HG03457 (cell line): ENCODE measurements around the gene DMC1.

Source experiments
- ATAC-seq: cut with Tn5 transposase; IDR thresholded peaks from one replicate; pipeline ENCODE4 v1.9.1; 2021; ENCODE audit warnings: moderate number of reproducible peaks; ENCODE audit not compliant: unreplicated experiment

The DMC1 gene

DNA sequence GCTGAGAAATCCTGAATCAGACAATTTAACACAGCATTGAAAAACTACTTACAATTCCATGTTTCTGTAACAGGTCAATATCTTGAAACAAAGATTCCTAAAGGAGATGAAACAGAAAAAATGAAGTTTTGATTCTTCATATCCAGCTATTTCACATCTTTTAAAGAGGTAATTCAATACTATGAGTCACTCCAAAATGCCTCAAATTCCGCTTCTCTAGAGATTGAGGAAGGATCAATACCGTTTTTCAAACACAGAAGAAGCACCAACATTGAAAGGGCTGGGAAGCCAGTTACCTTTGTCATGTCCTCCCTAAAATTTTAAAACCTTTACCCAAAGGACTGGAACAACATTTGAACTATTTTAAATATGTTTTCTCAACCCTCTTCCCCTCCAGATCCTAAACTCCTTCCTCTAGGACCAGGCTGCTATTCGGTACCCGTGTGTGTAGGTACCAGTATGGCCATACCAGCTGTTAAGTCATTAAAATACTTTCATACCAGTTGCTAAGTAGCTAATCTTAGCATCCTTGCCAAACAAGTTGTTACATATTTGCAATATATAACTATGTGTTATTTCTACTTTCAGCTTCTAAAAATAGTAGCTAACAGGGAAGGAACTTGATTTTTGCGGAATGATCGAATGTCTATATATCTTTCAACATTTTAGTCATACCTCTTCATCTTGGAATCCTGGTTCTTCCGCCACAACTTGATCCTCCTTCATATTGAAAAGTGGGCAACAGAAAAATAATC, 2.3 kb downstream of the DMC1 start:
- no peak for ATAC-seq

DNA sequence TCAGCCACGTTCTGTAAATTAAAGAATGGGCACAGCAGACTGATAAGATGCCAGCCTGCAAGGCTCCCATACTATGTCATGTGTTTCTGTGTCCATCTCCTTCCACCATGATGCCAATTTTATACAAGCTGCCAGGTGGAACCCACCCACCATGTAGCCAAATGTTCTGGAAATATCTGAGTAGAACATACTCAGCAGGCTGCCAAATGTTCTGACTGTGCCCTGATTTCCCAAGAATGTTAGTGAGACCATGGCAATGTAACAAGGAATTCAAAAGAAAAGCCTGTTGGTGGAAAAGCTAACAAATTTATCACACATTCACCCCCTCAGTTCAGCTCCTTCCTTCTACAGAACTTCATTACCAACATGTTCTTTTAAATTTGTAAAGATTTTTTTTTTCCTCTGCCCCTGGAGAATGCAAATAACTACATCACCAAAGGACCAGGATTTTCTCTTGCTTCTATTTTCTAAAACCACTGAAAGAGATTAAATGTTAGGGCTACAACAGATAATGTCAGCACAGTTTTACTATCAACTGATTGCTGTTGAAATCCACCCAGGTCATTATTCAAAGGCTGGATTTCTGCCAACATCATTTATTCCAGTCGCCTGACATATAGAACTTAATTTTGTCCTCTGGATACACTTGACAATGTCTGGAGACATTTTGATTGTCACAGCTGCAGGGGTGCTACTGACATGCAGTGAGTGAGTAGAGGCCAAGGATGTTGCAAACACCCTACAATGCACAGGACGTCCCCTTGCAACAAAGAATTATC, 3.1 kb downstream of the DMC1 start:
- no peak for ATAC-seq

DNA sequence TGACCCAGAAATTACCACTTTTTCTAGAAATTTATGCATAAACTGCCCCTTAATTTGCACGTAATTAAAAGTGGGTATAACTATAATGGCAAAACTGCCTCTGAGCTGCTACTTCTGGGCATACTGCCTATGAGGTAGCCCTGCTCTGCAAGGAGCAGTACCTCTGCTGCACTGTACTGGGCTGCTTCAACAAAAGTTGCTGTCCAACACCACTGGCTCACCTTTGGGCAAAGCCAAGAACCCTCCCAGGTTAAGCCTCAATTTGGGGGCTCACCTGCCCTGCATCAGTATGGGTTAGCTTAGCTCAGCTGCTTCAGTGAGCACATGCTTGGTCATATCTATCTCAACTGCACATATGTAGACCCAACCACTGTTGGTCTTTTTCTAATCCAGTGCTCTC, 4.5 kb downstream of the DMC1 start:
- ATAC-seq, result no peak

DNA sequence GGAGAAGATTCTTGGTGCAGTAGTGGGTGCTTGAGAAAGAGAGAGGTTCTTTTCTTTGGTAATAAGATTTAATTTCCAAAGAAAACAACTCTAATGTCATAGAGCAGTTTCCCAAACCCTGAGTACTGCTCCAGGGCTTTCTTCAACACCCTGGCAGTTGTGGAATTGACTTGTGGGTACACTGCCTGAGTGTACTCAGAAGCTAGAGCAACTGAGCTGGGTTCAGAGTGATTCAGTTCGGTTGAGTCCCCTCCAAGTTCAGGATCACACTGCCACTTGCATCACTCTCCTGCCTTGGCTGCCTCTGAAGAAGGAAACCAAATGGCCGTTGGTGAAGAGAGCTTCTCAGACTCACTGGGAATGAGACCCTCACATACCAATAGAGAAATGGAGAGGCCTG, 5.3 kb downstream of the DMC1 start:
- ATAC-seq, result no peak

DNA sequence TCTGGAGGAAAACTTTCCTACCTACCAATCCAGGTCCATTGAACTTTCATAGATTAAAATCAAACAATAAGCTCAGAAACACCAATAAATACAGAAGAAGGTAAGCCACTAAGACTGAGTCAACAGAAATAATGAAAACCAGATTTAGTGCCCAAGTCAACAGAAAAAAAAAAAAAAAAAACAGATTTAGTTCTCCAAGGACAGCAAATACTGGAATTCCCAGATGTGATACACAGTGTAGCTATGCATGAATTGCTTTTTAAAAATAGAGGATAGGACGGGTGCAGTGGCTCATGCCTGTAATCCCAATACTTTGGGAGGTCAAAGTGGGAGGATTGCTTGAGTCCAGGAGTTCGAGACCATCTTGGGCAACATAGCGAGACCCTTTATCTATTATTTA, 15.7 kb downstream of the DMC1 start:
- no peak for ATAC-seq

DNA sequence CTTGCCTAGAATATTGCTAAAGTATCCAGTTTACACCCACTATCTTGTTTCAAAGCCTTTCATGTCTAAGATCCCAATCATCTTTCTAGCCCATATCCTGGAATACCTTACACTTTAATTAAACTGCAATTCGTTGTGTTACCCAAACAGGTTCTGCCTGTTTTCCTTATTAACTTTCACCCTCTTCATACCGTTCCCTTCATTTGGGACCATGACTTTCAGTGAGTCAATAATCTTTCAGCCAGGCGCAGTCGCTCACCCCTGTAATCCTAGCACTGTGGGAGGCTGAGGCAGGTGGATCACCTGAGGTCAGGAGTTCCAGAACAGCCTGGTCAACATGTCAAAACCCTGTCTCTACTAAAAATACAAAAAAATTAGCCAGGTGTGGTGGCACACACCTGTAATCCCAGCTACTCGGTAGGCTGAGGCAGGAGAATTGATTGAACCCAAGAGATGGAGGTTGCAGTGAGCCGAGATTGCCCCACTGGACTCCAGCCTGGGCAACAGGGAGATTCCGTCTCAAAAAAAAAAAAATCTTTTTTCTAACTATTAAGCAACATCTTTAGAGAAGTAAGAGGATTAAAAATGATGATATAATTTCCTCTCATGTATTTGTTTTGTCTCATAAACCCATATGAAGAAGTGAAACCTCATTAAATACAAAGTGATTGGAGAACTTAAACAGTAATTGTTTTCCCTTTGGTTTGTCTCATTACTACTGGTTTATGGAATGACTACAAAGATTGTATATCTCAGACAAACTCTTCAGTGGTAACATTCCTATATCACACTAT, 20.7 kb downstream of the DMC1 start:
- no peak for ATAC-seq

DNA sequence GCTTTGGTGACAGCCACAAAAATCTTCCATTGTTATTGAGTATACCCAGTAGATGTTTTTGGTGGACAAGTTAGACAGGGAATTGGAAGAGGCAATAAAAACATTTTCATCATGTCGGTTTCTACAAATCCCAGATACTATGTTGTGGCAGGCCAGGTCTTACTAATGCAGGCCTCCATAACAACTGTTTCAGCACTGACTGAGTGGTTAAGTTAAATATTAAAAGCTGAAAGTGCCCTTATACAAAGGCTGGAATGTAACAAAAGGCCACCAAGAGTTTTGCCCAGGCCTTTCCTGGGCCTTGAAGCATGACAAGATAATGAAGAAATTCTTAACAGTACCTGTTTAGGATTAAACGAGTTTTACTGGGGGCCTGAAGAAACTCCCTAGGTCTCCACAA, 29.3 kb downstream of the DMC1 start:
- no peak for ATAC-seq

DNA sequence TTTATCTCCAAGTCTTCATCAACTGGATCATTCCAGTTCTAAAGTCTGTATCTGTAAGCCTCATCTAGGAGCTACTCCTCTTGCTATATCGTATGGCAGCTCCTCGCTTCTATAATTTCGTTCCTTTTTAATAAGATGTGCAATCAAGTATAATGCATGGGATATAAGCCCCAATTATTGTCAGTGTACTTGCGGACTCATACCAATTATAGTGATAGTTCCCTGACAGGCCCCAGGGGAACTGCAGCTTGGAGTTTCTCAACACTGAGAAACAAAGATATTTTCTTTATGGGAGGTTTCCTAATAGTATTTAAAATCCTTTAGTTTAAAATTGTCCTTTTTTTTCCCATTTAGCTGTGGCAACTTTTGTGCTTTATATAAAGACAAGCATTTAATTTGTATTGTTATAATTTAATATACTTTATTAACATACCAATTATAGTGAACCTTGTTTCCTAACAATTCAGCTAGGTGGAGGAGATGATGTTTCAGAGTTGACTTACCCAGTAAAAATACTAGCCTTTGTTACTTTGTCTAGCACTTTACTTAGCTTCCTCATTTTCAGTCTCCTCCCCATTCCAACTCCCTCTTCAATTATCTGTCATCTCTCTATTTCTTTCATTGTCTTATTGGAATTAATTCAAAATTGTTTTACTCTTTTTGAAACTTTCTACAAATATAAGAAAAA, 38.6 kb downstream of the DMC1 start:
- ATAC-seq, result no peak

DNA sequence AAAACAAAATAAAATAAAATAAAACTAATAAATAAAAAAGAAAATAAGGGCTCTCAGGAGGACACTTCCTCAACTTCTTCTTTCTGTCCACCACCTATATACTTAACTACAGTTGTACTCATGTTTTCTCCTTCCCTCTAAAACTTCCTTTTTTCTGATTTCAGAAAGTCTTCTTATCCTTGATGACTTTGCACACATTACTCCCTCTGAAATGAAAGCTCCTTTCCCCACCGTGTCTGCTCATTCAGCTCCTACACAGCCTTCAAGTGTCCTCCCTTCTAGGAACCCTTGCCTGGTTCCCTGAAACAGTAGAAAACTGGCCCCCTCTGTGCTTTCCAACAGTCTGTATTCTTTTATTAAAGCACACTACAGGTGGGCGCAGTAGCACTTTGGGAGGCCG, 45.6 kb downstream of the DMC1 start:
- ATAC-seq, result no peak

DNA sequence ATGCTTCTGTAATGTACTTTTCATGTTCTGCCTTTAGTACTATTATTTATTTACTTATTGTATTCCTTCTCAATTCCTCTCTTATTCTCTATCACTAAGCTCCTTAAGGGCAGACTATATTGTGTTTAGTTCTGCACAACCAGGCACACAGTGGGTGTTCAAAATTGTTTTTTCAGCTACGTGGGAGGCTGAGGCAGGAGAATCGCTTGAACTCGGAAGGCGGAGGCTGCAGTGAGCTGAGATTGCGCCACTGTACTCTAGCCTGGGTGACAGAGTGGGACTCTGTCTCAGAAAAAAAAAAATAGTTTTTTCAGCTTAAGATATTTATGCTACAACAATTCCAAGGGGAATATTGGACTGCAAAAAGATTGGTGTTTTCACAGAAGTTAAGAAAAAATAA, 46.5 kb downstream of the DMC1 start:
- ATAC-seq, result no peak

DNA sequence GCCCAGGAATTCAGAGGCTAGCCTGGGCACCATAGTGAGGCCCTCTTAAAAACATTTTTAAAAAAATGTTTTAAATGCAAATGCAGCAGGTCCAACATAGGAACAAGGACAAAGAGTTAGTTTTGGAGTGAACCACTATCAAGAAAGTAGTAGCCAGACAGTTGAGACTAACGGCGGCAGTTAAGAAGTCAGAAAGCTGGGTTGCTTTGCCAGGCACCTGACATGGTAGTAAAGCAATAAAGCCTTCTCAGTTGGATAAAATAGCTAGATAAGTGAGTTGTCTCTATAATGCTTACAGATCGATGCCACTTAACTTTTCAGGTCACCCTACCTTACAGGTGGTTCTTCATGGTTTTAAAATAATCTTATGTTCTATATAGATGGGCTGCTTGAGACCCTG, 47.0 kb downstream of the DMC1 start:
- no peak for ATAC-seq

DNA sequence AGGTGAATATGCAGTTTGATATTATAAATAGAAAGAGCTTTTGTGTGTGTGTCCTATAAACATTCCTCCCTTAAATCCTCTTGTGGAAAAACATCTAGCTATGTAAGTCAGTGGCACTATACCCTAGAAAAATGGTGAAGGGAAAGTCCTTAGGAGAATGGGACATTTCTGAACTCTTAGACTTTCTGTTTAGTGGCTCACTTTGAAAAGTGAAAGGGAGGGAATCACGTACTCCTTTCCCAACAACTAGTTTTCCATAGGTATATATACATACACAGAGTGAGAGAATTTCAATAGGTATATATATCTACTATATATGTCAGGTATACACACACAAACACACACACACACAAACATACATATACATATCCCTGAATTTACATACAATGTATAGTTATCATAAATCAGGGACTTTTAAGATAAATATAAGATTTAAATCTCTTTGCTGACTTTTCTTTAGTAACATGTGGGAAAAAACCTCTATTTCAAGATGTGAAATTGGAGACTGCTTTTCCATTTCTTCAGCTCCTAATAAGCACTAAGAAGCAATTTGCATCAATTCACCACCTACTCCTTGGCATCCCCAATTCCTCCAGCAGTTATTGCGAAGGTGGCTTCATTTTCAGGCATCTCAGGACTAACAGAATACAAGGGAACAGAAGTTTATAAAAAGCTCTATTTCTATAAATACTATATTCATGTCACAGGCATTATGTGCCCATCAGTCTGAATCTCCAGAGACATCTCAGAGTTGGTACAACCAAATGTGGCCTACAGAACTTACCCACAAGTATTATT, 50.3 kb downstream of the DMC1 start:
- ATAC-seq, result no peak

DNA sequence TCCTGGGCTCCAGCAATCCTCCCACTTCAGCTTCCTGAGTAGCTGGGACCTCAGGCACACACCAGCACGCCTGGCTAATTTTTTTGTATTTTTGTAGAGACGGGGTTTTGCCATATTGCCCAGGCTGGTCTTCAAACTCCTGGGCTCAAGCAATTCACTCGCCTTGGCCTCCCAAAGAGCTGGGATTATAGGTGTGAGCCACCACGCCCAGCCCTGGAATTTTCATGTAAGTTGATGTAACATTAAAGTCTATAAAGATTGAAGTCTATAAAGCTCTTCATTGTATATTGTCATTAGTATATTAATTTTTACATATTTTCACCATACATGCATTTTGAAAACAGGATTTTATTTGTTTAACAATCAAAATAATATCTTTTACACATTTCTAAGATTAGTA, 51.4 kb downstream of the DMC1 start:
- no peak for ATAC-seq

DNA sequence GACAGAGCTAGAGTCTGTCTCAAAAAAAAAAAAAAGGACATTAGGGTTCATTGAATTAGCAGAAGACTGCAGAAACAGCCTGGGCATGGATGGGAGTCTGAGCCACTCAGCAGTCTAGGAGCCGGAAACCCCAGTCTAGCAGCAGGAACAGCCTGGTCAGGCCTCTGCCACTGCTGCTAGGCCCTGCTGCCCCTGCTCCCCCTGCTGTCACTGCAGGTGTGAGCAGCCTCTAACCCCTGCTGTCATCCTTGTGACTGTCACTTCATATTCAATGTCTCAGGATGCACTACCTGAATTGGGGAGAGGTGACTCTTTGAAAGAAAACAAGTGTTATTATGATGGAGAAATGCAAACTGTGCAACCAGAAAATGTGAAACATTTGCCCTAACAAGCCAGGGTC, 56.9 kb downstream of the DMC1 start:
- ATAC-seq, result no peak

DNA sequence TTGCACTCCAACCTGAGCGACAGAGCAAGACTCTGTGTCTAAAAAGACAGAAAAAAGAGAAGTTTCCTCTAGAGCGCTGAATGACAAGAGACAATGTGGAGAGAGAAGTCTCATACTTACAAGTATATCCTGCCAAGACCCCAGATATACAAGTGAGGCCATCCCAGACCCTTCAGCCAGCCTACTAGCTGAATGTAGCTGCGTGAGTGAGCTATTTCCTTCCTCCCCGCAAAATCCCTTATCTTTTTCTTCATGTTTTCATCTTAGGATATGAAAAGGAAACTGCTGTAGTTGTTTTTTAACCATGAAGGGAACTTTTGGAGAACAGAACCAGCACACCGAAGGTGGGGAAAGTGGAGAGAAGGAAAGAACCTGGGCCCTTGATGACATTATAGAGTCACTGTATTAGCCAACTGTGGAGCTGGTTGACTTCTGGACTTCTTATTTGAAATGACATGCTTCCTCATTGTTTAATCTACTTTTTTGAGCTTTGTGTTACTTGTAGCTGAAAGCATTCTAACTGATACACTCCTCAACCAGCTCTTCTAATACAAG, 59.5 kb downstream of the DMC1 start:
- no peak for ATAC-seq

DNA sequence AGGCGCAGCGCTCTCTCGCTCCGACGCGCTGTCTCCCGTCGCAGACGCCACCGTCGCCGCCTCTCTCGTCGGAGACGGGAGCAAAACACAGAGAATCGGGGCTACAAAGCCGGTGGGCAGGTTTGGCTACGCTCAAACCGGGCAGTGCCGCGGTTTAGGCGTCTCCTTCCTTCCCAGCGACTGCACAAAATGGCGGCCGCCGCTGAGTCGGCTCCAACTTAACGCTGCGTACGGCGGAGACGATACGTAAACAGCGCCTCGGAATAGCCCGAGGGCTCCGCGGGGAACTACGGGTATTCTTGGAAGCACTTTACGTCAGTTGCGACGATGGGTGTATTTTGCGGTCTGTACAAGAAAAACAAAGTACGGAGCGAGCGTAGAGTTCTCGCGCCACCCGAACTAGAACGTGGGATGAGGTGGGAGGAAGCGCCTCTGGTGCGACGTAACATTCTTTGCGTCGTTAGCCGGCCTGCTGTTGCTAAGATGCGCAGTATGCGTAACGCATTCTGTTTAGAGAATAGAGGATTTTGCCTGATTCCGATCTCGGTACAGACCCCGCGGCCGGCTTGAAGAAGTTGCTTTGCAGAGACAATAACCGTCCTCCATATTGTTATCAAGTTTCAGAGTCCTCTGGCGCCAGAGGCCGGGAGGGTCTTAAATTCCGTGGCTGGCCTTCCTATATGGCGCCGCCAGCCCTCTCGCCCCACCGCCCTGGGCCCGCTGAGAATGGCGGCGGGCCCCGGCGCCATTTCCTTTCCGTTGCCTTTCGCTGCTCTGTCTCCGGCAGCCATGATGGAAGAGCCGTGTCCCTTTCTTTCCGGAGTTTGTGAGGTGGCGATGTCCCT, 63.6 kb downstream of the DMC1 start, which contains the start of gene DDX17:
DDX17 (minus strand) TSS at position 194 of the 845 bp plus-strand sequence.
- ATAC-seq, result peak; percentile 73

DNA sequence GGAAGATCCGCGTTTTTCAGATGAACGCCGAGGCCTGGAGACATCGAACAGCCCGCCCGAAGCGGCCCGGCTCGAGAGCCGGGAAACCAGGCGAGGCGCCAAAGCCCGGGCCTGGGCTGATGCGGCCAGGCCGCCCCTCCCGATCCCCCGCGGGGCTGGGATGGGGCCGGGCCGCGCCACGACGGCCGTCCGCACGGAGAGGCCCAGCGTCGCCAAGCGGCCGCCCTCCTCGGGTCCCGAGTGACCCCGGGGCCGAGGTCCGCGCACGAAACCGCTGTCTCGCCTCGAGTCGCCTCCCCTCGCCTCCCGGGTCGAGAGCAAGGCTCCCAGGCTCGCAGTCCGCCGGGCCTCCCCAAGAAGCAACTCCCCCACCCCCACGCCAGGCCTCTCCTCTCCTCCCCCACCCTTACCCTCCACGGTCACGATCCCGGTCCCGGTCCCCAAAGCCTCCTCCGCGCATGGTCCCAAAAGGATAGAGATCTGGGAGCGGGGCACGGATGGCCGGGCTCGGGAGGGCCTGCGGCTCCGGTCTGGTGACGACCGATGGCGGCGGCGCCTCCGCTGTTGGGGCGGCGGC, 64.4 kb downstream of the DMC1 start:
- peak; percentile 20 for ATAC-seq

DNA sequence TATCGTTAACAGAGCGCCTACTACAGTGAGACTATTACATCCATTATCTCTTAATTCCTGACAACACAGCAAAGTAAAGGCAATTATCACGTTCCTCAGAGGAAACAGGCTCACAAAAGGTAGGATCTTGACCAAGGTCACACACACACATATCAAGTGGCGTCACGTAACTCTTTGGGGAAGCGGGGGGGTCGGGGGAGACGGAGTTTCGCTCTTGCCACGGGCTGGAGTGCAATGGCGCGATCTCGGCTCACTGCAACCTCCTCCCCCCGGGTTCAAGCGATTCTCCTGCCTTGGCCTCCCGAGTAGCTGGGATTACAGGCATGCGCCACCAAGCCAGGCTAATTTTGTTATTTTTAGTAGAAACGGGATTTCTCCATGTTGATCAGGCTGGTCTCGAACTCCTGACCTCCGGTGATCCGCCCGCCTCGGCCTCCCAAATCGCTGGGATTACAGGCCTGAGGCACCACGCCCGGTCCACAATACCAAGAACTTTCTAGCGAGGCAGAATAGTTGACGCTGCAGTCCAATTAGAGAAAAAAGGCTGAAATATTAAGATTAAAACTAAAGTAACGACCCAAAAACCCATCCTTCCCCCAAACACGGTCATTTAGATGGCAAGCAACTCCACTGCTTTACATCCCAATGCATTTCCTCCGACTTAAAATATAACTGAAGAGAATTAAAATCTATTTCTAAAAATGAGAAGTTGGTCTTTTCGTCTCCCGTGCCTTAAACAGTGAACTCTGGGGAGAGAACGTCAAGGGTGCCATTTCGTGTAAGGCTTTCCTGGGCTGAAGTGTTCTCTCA, 65.0 kb downstream of the DMC1 start:
- no peak for ATAC-seq
